Gastrocnemius medialis (tissue), 4 donors: ENCODE measurements around the gene SIAH1. TPM values are rescaled to one million over a fixed set of nuclear protein-coding genes. Genes with fewer than 3 reads are reported as not detected.
"Not testable (repeated sequence)": the region's sequence is repeated elsewhere in the genome, so short reads cannot be mapped to it uniquely, and the experiment has no call there.

Experiments
- ATAC-seq, 2 donors: fragments of 150-250 bp; one replicate each; pipeline ENCODE4 v1.9.1; 2016
- DNase-seq, 2 donors: peaks; one replicate each; pipeline ENCODE4 v3.0.0-alpha.2; 2019
- H3K27ac ChIP-seq, 4 donors: fragments of 200-600 bp; sonication (generic); 1 replicate in 1 of 4; 2 replicates in 3 of 4; pipeline ENCODE4 v1.5.1; 2016 to 2018; ENCODE audit warnings: mild to moderate bottlenecking in 2 of 4, moderate library complexity in 1 of 4
- H3K27me3 ChIP-seq, 3 donors: fragments of 200-600 bp; sonication (generic) in 2 of 3; 1 replicate in 1 of 3; 2 replicates in 2 of 3; pipeline versions ENCODE4 v1.5.1 to v1.6.0; 2016 to 2019; ENCODE audit warnings: mild to moderate bottlenecking in 1 of 3, moderate library complexity in 1 of 3
- H3K36me3 ChIP-seq, 2 donors: fragments of 200-600 bp; sonication (generic) in 1 of 2; one replicate each; pipeline ENCODE4 v1.5.1; 2017 to 2018
- H3K4me1 ChIP-seq, 2 donors: fragments of 200-600 bp; sonication (generic) in 1 of 2; one replicate each; pipeline ENCODE4 v1.5.1; 2016 to 2017; ENCODE audit warnings: mild to moderate bottlenecking in 2 of 2
- H3K4me3 ChIP-seq, 4 donors: fragments of 200-600 bp; sonication (generic) in 3 of 4; 1 replicate in 1 of 4; 2 replicates in 3 of 4; pipeline ENCODE4 v1.5.1; 2016 to 2019; ENCODE audit warnings: mild to moderate bottlenecking in 2 of 4
- H3K9me3 ChIP-seq, 3 donors: fragments of 200-600 bp; sonication (generic) in 2 of 3; 1 replicate in 1 of 3; 2 replicates in 2 of 3; pipeline ENCODE4 v1.5.1; 2016 to 2019
- POLR2A ChIP-seq, 2 donors: fragments of 450-650 bp; IDR thresholded peaks; one replicate each; pipeline ENCODE4 v1.6.1; 2017; ENCODE audit warnings: antibody characterized with exemption in 2 of 2, mild to moderate bottlenecking in 2 of 2, moderate library complexity in 2 of 2
- in situ Hi-C, 4 donors: fragments of 200-750 bp; cut with MboI; loops; one replicate each; pipeline versions ENCODE4 v1.15.0 to v1.8.0; 2017; ENCODE audit warnings: low sequenced_read_pairs in 4 of 4
- intact Hi-C: fragments of 100-400 bp; cut with DNase I; formaldehyde crosslinking; loops from one replicate; pipeline ENCODE4 v1.15.1; 2023; ENCODE audit warnings: low total_unique reads
- total RNA-seq, 4 donors: library from RNA; depleted of rRNA; stranded (reverse); fragments of >200 nt; gene quantifications; one replicate each; pipeline versions ENCODE4 v1.1.0 to v1.2.3, GENCODE V29; 2016
- TF ChIP-seq, protein P1 (sequence below), 5 experiments: fragments of 450-650 bp in 3 of 5; fragments of 200-600 bp in 2 of 5; sonication (generic) in 2 of 5; IDR thresholded peaks in 4 of 5; conservative IDR thresholded peaks in 1 of 5; 1 replicate in 4 of 5; 2 replicates in 1 of 5; pipeline ENCODE4 v1.5.1; 2016 to 2019; ENCODE audit warnings: antibody characterized with exemption in 5 of 5, mild to moderate bottlenecking in 3 of 5, moderate library complexity in 3 of 5

The SIAH1 gene
- total RNA-seq, 4 donors from 2014 or later, result 19.9 to 21.0 (median 20.1) TPM

DNA sequence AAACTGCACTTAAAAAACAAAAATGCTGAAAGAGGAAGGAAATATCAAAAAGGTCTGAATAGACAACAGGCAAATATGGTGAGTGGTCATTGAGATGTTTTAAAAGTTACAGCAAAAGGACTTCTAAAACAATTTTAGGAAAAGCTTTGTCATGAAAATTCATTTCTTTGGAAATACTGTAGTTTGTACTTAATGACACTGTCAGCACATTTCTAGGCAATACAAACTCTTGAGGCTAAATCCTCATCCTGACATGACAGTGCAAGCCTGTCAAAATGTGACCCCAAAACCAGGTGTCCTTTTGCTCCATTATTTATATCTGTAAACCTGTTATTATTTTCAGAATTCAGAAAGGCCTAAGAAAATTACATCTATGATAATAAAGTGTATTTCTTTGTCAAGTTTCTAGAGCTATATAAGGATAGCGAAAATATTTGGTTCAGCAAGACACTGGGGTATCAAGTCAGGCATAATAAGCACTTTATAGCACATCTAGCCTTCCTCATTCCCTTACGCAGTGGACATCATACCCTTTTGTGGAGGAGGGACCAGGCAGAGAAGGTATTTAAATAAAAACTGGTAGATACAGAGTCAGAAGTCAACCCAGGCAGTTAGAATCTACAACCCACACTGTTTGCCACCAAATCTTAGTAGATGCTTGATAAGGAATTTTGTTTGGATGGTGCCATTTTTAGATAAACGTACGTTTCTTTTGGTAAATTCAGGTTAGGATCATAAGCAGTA lies 28.4 kb downstream of the SIAH1 start:
- no peak for TF ChIP-seq POLR2A (IDR thresholded peaks at IDR 0.05)
- TF ChIP-seq, protein P1, sequence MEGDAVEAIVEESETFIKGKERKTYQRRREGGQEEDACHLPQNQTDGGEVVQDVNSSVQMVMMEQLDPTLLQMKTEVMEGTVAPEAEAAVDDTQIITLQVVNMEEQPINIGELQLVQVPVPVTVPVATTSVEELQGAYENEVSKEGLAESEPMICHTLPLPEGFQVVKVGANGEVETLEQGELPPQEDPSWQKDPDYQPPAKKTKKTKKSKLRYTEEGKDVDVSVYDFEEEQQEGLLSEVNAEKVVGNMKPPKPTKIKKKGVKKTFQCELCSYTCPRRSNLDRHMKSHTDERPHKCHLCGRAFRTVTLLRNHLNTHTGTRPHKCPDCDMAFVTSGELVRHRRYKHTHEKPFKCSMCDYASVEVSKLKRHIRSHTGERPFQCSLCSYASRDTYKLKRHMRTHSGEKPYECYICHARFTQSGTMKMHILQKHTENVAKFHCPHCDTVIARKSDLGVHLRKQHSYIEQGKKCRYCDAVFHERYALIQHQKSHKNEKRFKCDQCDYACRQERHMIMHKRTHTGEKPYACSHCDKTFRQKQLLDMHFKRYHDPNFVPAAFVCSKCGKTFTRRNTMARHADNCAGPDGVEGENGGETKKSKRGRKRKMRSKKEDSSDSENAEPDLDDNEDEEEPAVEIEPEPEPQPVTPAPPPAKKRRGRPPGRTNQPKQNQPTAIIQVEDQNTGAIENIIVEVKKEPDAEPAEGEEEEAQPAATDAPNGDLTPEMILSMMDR (IDR thresholded peaks at IDR 0.05 in 4 of 5, conservative IDR thresholded peaks at IDR 0.05 in 1 of 5), result no peak
- intact Hi-C loops, result loop anchor here (5.0 kb wide), 1 partner anchor 35 kb away; no protein-coding TSS in a partner anchor
- DNase-seq (no peak), ATAC-seq (no peak)
- Histone ChIP-seq H3K9me3 (no peaks in the 10 kb centered on the region), H3K4me3 (no peak overlapping the region), H3K4me1 (peaks cover 20 to 23% of the 10 kb centered on the region in 2 donors), H3K27ac (no peak overlapping the region), H3K36me3 (peaks cover 0 to 10% of the 10 kb centered on the region in 2 donors), H3K27me3 (no peaks in the 10 kb centered on the region)
- in situ Hi-C loops, result loop anchor here (5.0 to 10.0 kb wide), 4 partner anchors 188 to 278 kb away; no protein-coding TSS in a partner anchor

DNA sequence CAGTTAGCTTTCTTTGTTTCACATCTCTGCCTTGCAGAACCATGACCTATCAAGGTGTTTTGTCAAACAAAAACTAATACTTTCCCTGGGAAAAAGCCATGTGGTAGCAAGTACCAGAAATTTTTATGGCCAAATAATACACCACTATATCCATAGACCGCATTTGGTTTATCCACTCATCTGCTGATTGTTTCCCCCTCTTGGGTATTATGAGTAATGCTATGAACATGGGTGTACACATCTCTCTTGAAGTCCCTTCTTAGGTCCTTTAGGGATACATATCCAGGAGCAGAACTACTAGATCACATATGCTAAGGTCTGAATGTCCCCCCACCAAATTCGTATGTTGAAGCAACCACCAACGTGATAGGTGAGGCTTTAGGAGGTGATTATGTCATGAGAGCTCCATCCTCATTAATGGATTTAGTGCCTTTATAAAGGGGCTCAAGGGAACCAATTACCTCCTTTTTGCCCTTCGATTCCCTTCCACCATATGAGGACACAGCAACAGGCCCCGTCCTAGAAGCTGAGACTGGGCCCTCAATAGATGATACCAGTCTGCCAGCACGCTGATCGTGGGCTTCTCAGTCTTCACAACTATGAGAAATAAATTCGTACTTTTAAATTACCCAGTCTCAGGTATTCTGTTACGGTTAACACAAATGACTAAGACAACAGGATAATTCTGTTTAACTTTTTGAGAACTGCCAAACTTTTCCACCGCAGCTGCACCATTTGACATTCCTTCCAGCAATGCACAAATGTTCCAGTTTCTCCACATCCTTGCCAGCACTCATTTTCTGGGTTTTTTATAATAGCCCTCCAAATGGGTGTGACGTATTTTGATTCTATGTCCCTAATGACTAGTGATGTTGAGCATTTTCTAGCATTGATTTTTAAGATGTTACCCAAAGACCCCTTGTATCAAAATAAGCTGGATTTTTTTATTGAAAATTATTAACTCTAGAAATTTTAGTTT lies 30.0 kb downstream of the SIAH1 start:
- TF ChIP-seq POLR2A (IDR thresholded peaks at IDR 0.05), result no peak
- TF ChIP-seq, protein P1 (IDR thresholded peaks at IDR 0.05 in 4 of 5, conservative IDR thresholded peaks at IDR 0.05 in 1 of 5), result no peak
- peak overlapping the region in 2 of 4 donors; percentile 8 to 20 for H3K27ac ChIP-seq
- H3K36me3 ChIP-seq, result peaks cover 0 to 17% of the 10 kb centered on the region in 2 donors
- H3K4me3 ChIP-seq, result no peak overlapping the region
- no peak for ATAC-seq
- no peaks in the 10 kb centered on the region for H3K9me3 ChIP-seq
- intact Hi-C loops (loop anchor here (5.0 kb wide), 1 partner anchor 37 kb away; no protein-coding TSS in a partner anchor), in situ Hi-C loops (loop anchor here (5.0 to 10.0 kb wide), 5 partner anchors 190 to 280 kb away; no protein-coding TSS in a partner anchor)
- DNase-seq, result no peak
- H3K4me1 ChIP-seq, result peaks cover 16 to 18% of the 10 kb centered on the region in 2 donors
- no peaks in the 10 kb centered on the region for H3K27me3 ChIP-seq

DNA sequence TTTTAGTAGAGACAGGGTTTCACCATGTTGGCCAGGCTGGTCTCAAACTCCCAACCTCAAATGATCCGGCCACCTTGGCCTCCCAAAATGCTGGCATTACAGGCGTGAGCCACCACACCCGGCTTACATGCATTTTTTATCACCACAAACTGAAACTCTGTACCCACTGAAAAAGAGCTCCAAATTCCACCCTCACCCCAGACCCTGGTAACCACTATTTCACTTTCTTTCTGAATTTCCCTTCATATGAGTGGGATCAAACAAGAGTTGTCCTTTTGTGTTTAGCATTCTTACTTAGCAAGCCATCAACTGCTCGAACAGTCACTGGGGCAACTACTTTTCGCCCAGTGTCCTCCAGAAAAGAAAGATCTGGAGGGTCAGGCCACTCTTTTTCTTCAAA lies 30.8 kb downstream of the SIAH1 start:
- Histone ChIP-seq H3K4me1 (peaks cover 12 to 18% of the 10 kb centered on the region in 2 donors), H3K27ac (peak overlapping the region in 1 of 4 donors; percentile 8), H3K36me3 (peaks cover 0 to 25% of the 10 kb centered on the region in 2 donors)
- H3K4me3 ChIP-seq, H3K9me3 ChIP-seq, H3K27me3 ChIP-seq, DNase-seq, intact Hi-C loops, ATAC-seq: not testable (repeated sequence)
- in situ Hi-C loops, result loop anchor here (5.0 to 10.0 kb wide), 4 partner anchors 190 to 280 kb away; no protein-coding TSS in a partner anchor

DNA sequence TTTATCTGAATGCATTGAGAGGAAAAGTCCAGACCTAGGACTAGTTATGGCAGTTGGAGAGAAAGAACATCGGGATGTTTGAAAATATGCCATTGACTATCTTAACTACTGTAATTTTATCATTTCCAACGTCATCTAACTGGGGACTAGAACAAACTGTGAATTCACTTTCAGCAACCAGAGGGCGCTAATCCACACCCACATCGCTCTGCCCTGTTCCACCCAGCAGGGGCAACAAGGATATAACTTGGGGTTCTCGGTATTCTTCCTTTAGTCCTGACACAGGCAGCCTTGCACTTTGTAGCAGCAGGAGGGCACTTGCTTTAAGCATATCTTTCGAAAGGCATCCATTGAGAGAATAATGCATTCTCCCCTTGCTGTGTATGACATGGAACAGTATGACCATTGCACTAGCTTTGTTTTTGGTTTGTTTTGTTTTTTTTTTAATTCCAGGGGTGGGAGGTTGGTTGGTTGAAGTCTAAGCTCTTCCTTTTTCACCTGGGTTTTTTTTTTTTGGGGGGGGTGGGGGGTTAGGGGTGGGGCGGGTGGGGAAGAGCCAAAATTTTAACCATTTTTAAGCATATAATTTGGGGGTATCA lies 31.5 kb downstream of the SIAH1 start:
- no peak for TF ChIP-seq POLR2A (IDR thresholded peaks at IDR 0.05)
- TF ChIP-seq, protein P1 (IDR thresholded peaks at IDR 0.05 in 4 of 5, conservative IDR thresholded peaks at IDR 0.05 in 1 of 5), result peak; percentile 80 to 88 (median 81)
- Histone ChIP-seq H3K27me3 (no peaks in the 10 kb centered on the region), H3K9me3 (no peaks in the 10 kb centered on the region), H3K36me3 (peaks cover 0 to 27% of the 10 kb centered on the region in 2 donors), H3K4me1 (peaks cover 12 to 18% of the 10 kb centered on the region in 2 donors), H3K27ac (peak overlapping the region; percentile 54 to 72 (median 67)), H3K4me3 (no peak overlapping the region)
- ATAC-seq (peak; percentile 57 to 72), DNase-seq (peak; percentile 32 to 58)
- in situ Hi-C loops (loop anchor here (5.0 to 10.0 kb wide), 4 partner anchors 191 to 281 kb away; no protein-coding TSS in a partner anchor), intact Hi-C loops (loop anchor here (1.0 kb wide), 2 partner anchors 189 to 270 kb away; no protein-coding TSS in a partner anchor)
